ENCODE measurements around the gene FBXO31. TPM values are rescaled to one million over a fixed set of nuclear protein-coding genes. Genes with fewer than 3 reads are reported as not detected.

FBXO31 gene
- polyA plus RNA-seq, 1 donor from 2014 or later, result 20.6 TPM

DNA sequence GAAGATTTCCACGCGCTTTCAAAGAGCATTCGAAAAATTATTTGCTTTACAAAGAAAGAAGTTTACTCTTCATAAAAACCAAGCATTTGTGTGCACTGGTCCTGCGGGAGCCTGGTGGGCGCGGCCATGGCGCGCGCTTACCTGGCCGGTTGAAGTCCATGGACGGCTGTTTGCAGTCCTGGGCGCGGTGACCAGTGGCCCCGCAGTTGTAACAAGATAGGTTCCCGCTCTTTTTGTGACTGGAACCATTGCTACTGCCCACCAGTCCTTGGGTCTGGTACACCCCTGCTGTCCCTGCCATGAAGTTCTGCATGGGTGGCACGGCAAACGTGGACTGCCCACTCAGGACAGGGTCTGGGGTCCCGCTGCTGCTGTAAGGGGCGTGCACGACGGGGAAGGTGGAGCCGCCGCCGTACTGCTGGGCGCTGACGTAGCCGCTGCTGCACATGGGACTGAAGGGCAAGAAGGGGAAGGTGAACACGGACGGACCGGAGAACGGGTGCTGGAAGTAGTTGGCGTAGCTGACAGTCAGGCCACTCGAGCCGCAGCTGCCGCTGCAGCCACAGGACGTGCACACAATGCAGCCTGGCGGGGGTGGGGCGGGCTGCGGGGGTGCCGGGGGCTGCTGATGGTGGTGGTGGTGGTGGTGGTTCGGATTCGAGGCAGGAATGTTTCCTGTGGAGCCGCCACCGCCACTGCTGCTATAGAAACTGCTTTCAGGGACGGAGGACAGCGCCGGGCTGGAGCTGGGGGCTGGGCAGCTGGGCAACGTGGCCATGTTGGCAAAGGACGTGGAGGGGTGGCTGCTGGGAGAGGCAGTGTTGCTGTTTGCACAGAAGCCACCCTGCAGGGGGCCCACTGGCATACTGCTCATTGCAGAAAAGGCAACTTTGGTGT, 28.0 kb upstream of the FBXO31 start:
- H3K36me3 ChIP-seq (ENCODE audit: insufficient read depth, low read length), result no peaks in the 10 kb centered on the region
- TF ChIP-seq EZH2 (IDR thresholded peaks at IDR 0.05; ENCODE audit: borderline replicate concordance, insufficient read depth, low read length, poor library complexity, severe bottlenecking) (no peak), RAD21 (conservative IDR thresholded peaks at IDR 0.05) (no peak), MXI1 (conservative IDR thresholded peaks at IDR 0.05; ENCODE audit: poor library complexity, severe bottlenecking) (no peak), POLR2AphosphoS5 (IDR thresholded peaks at IDR 0.05) (no peak), TAF1 (IDR thresholded peaks at IDR 0.05; ENCODE audit: low read depth) (no peak), SMC3 (conservative IDR thresholded peaks at IDR 0.05; ENCODE audit: poor library complexity) (no peak), EP300 (conservative IDR thresholded peaks at IDR 0.05; ENCODE audit: poor library complexity, severe bottlenecking) (no peak)
- TF ChIP-seq, protein P1, sequence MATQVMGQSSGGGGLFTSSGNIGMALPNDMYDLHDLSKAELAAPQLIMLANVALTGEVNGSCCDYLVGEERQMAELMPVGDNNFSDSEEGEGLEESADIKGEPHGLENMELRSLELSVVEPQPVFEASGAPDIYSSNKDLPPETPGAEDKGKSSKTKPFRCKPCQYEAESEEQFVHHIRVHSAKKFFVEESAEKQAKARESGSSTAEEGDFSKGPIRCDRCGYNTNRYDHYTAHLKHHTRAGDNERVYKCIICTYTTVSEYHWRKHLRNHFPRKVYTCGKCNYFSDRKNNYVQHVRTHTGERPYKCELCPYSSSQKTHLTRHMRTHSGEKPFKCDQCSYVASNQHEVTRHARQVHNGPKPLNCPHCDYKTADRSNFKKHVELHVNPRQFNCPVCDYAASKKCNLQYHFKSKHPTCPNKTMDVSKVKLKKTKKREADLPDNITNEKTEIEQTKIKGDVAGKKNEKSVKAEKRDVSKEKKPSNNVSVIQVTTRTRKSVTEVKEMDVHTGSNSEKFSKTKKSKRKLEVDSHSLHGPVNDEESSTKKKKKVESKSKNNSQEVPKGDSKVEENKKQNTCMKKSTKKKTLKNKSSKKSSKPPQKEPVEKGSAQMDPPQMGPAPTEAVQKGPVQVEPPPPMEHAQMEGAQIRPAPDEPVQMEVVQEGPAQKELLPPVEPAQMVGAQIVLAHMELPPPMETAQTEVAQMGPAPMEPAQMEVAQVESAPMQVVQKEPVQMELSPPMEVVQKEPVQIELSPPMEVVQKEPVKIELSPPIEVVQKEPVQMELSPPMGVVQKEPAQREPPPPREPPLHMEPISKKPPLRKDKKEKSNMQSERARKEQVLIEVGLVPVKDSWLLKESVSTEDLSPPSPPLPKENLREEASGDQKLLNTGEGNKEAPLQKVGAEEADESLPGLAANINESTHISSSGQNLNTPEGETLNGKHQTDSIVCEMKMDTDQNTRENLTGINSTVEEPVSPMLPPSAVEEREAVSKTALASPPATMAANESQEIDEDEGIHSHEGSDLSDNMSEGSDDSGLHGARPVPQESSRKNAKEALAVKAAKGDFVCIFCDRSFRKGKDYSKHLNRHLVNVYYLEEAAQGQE (IDR thresholded peaks at IDR 0.05; ENCODE audit: borderline replicate concordance), result no peak
- TF ChIP-seq, protein P2, sequence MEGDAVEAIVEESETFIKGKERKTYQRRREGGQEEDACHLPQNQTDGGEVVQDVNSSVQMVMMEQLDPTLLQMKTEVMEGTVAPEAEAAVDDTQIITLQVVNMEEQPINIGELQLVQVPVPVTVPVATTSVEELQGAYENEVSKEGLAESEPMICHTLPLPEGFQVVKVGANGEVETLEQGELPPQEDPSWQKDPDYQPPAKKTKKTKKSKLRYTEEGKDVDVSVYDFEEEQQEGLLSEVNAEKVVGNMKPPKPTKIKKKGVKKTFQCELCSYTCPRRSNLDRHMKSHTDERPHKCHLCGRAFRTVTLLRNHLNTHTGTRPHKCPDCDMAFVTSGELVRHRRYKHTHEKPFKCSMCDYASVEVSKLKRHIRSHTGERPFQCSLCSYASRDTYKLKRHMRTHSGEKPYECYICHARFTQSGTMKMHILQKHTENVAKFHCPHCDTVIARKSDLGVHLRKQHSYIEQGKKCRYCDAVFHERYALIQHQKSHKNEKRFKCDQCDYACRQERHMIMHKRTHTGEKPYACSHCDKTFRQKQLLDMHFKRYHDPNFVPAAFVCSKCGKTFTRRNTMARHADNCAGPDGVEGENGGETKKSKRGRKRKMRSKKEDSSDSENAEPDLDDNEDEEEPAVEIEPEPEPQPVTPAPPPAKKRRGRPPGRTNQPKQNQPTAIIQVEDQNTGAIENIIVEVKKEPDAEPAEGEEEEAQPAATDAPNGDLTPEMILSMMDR (IDR thresholded peaks at IDR 0.05; ENCODE audit: poor library complexity, severe bottlenecking), result no peak
- H4K20me1 ChIP-seq (ENCODE audit: insufficient read depth), result no peaks in the 10 kb centered on the region
- H3F3A ChIP-seq (ENCODE audit: insufficient read depth, low read length, poor library complexity, severe bottlenecking), result no peaks in the 10 kb centered on the region
- no peak overlapping the region for H3K9ac ChIP-seq (ENCODE audit: low read length)
- H3K4me2 ChIP-seq (ENCODE audit: low read length), result no peak overlapping the region
- H3K9me3 ChIP-seq (ENCODE audit: low read length), result no peaks in the 10 kb centered on the region
- no peak overlapping the region for H3K27ac ChIP-seq (ENCODE audit: low read length)
- H3K4me3 ChIP-seq (ENCODE audit: low read length), result no peak overlapping the region
- no peaks in the 10 kb centered on the region for H3K79me2 ChIP-seq (replicated peaks; ENCODE audit: insufficient read depth, low read length)
- no peak overlapping the region for H2AFZ ChIP-seq (ENCODE audit: low read depth, low read length)
- H3K9me2 ChIP-seq (ENCODE audit: insufficient read depth, low read length), result no peaks in the 10 kb centered on the region
- H3K27me3 ChIP-seq (ENCODE audit: insufficient read depth, low read depth, low read length), result no peaks in the 10 kb centered on the region

DNA sequence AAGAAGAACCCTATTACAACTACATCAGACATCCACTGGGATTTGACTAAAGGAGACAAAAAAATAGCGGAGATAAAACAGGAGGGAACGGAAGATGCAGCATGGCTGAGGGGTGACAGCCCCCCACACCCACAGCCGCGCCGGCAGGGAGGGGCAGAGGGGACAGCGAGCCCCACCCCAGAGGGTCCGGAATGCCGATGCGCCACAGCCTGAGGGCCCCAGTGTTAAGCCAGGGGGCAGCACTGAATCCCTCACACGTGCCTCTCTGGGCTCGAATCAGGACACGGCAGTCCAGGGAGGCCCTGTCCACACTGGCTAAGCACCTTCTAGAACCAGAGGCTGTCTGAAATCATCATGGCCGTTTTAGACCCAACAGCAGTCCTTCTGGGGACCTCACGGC, 27.4 kb upstream of the FBXO31 start:
- Histone ChIP-seq H3K9ac (ENCODE audit: low read length) (no peak overlapping the region), H3F3A (ENCODE audit: insufficient read depth, low read length, poor library complexity, severe bottlenecking) (no peaks in the 10 kb centered on the region), H3K9me2 (ENCODE audit: insufficient read depth, low read length) (no peaks in the 10 kb centered on the region), H3K4me2 (ENCODE audit: low read length) (no peak overlapping the region), H4K20me1 (ENCODE audit: insufficient read depth) (no peaks in the 10 kb centered on the region), H3K9me3 (ENCODE audit: low read length) (no peaks in the 10 kb centered on the region), H2AFZ (ENCODE audit: low read depth, low read length) (no peak overlapping the region), H3K79me2 (replicated peaks; ENCODE audit: insufficient read depth, low read length) (no peaks in the 10 kb centered on the region), H3K36me3 (ENCODE audit: insufficient read depth, low read length) (no peaks in the 10 kb centered on the region), H3K4me3 (ENCODE audit: low read length) (no peak overlapping the region), H3K27ac (ENCODE audit: low read length) (no peak overlapping the region), H3K27me3 (ENCODE audit: insufficient read depth, low read depth, low read length) (no peaks in the 10 kb centered on the region)
- TF ChIP-seq SMC3 (conservative IDR thresholded peaks at IDR 0.05; ENCODE audit: poor library complexity) (no peak), EZH2 (IDR thresholded peaks at IDR 0.05; ENCODE audit: borderline replicate concordance, insufficient read depth, low read length, poor library complexity, severe bottlenecking) (no peak), EP300 (conservative IDR thresholded peaks at IDR 0.05; ENCODE audit: poor library complexity, severe bottlenecking) (no peak), POLR2AphosphoS5 (IDR thresholded peaks at IDR 0.05) (no peak), TAF1 (IDR thresholded peaks at IDR 0.05; ENCODE audit: low read depth) (no peak), MXI1 (conservative IDR thresholded peaks at IDR 0.05; ENCODE audit: poor library complexity, severe bottlenecking) (no peak), RAD21 (conservative IDR thresholded peaks at IDR 0.05) (no peak)
- TF ChIP-seq, protein P1 (IDR thresholded peaks at IDR 0.05; ENCODE audit: borderline replicate concordance), result no peak
- TF ChIP-seq, protein P2 (IDR thresholded peaks at IDR 0.05; ENCODE audit: poor library complexity, severe bottlenecking), result no peak
